ENCODE results near the gene TEX101.
"Not testable (repeated sequence)": the region's sequence is repeated elsewhere in the genome, so short reads cannot be mapped to it uniquely, and the experiment has no call there.

The TEX101 gene

GRCh38 chr19:43414554-43414953, at the start of gene TEX101:
TSS of gene TEX101 (plus strand) at chr19:43414890. CDS start at chr19:43415920, 1,030 bp downstream.
- DNase-seq (ENCODE audit: low spot score) = no peak

- DNase-seq (ENCODE audit: low spot score) = not testable (repeated sequence)
These were observed 49.0 kb upstream of the TEX101 start for GRCh38 chr19:43365677-43366076.

DNA sequence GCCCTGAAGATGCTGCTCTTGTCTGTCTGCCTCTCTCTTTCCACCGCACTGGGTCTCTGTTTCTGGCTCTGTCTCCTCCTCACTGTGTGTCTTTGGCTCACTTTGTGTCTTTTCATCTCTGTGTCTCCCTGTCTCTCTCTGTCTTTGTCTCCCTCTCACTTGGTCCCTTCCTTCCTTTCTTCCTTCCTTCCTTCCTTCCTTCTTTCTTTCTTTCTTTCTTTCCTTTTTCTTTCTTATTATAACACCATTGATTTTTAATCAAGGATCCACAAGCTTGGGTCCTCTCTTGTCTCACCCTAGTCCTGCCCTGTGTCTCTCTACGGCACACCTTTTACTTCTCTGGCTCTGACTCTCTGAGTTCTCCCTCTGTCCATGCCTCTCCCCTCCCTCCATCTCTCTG, 46.9 kb upstream of the TEX101 start:
- DNase-seq (ENCODE audit: low spot score) = no peak

GRCh38 chr19:43368897-43369296, 45.8 kb upstream of the TEX101 start:
- DNase-seq (ENCODE audit: low spot score) = not testable (repeated sequence)

- DNase-seq (ENCODE audit: low spot score) = no peak
These were observed 42.8 kb upstream of the TEX101 start for GRCh38 chr19:43371909-43372308.

GRCh38 chr19:43372462-43372861, 42.2 kb upstream of the TEX101 start:
- DNase-seq (ENCODE audit: low spot score) = no peak

DNA sequence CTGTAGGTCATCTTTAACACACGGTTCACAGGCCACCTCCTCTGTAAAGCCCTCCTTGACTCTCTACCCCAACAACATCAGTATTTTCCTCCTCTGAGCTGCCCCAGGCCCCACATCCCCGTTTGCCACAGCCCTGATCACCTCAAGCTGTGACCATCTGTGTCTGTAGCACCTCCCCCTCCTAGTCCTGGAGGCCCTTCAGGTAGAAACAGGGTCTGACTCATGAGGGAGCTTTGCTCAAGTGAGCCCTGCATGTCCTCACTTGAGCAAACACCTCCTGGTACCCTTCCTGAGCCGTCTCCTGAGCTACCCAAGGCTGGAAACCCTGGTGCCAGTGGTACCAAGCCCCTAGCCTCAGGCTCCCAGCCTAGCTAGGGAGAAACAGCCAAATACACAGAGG, 37.1 kb upstream of the TEX101 start:
- not testable (repeated sequence) for DNase-seq (ENCODE audit: low spot score)

DNA sequence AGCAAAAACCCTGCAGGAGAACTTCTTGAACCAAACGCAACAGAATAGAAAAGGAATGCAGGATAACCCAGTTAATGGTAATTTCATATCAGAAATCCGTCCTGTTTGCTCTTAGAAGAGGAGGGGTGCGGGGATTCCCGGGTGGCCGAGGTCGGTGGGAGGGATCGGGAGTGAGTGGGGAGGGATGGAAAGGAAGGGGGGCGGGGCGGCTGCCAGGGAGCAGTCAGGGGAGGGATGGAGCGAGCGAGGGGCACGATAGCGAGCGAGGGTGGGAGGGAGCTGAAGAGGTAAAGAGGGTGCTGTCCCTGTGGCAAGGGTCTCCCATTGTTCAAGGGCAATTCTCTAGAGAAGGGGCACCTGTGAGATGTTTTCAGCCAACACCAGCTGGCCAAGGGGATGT, 34.7 kb upstream of the TEX101 start:
- DNase-seq (ENCODE audit: low spot score) = no peak

DNA sequence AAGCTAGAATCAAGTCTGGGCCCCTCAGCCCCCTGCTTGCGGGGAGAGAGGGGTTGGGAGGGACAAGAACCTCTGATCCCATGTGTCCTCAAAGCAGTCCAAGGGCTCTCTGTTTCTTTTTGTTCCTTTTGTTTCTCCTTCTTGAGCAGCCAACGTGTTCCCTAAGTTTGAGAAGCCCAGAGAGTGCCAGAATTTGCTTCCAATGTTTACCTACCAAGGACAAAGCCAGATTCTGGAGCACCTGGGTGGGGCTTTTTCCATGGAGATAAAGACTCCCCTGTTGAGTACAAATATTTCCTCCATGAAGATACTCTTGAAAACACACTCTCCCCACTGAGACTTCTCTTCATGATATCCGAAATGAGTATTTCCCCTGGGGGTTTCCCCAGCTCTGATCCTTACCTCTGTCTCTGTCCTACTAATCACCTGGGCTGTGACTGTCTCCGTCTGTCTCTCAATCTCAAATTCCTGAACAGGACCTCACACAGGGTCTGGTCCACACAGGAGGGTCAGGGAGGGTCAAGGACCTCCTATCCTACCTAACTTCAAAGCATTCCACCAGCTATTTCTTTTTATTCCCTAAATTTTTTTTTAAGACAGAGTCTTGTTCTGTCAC, 33.8 kb upstream of the TEX101 start:
- no peak for DNase-seq (ENCODE audit: low spot score)

DNA sequence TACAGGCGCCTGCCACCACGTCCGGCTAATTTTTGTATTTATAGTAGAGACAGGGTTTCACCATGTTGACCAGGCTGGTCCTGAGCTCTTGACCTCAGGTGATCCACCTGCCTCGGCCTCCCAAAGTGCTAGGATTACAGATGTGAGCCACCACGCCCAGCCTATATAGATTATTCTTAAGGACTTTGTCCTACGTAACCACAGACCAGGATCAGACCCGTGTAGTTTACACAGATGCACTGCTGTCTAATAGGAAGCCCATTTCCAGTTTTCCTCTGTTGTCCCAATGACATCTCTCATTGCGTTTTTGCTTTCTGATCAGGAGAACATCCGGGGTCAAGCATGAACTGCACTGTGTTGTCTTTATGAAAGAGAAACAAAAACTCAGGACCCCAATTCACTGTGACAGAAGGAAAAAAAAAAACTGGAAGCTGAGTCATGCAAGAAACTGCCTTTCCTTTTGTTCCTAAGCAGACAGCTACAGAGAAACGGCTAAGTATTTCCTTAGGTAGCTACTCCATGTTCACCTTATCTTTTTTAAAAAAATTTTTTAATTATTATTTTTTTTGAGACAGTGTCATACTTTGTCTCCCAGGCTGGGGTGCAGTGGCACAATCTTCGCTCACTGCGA, 32.0 kb upstream of the TEX101 start:
- not testable (repeated sequence) for DNase-seq (ENCODE audit: low spot score)

DNA sequence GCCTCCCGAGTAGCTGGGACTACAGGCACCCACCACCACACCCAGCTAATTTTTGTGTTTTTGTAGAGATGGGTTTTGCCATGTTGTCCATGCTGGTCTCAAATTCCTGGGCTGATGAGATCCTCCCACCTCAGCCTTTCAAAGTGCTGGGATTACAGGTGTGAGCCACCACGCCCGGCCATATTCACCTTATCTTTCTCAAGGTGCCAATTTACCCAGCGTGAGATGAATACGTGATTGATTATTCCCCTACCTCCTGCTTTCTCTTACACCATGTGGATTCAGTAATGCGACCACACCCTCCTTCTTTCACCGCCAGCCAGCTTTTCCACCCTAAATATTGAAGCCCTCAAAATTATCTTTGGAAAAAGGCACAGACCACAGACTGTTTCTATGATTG, 31.4 kb upstream of the TEX101 start:
- DNase-seq (ENCODE audit: low spot score) = not testable (repeated sequence)

DNA sequence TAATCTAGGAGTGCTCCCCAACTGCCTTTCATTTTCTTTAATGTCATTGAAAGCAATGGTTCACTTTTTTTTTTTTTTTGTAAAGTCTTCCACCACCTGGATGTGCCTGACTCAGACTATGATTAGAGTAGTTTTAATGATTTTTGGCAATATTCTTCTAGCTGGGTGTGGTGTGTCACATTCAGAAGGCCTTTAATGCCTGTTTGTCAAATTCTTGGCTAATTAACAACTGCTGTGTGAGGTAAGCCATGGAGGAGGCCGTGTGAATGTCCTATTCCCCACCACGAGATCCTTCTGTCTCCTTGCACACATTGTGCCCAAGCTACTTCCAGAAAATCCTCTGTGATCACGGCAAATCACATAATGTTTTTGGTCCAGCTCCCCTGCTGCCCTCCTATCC, 30.9 kb upstream of the TEX101 start:
- not testable (repeated sequence) for DNase-seq (ENCODE audit: low spot score)

DNA sequence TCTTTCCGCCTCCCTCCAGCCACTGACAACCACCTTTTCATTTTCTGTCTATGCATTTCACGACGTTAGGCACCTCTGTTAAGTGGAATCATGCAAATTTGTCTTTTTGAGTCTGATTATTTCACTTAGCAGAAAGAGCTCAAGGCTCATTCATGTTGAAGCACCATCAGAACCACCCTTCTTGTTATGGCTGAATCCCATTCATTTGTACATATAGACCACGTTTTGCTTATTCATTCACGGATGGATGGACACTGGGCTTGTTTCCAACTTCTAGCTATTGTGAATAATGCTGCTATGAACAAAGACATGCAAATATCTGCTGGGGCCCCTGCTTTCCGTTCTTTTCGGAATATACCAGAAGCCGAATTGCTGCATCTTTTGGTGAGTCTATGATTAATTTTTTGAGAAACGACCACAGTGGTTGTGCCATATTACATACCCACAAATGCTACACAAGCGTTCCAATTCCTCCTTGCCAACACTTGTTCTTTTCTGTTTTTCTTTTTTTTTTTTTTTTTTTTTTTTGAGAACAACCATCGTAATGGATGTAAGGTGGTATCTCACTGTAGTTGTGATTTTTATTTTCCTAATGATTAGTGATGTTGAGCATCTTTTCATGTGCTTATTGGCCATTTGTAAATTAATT, 23.7 kb upstream of the TEX101 start:
- DNase-seq (ENCODE audit: low spot score) = not testable (repeated sequence)

- DNase-seq (ENCODE audit: low spot score) = not testable (repeated sequence)
These were observed 23.1 kb upstream of the TEX101 start for GRCh38 chr19:43391552-43391935.

DNA sequence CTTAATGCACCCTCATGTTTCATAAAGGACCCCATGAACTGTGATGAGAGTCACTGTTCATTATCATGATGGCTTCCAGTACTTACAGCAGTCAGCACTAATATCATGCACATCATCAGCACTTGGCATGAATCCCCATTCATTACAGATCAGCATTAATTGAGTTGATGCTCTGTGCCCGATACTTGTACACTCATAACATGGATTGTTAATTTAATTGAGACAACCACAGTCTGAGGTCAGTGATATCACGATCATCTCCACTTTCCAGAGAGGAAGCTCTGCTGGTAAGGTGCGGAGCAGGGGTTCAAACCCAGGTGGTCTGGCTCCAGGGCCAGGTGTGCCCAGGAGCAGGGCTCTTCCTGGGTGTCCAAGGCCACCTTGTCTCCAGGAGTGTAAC, 21.2 kb upstream of the TEX101 start:
- not testable (repeated sequence) for DNase-seq (ENCODE audit: low spot score)

- DNase-seq (ENCODE audit: low spot score) = no peak
These were observed 19.1 kb upstream of the TEX101 start for GRCh38 chr19:43395561-43395960.

GRCh38 chr19:43406297-43406696, 8.4 kb upstream of the TEX101 start:
- no peak for DNase-seq (ENCODE audit: low spot score)

- no peak for DNase-seq (ENCODE audit: low spot score)
These were observed 7.2 kb upstream of the TEX101 start for GRCh38 chr19:43407416-43408005.

DNA sequence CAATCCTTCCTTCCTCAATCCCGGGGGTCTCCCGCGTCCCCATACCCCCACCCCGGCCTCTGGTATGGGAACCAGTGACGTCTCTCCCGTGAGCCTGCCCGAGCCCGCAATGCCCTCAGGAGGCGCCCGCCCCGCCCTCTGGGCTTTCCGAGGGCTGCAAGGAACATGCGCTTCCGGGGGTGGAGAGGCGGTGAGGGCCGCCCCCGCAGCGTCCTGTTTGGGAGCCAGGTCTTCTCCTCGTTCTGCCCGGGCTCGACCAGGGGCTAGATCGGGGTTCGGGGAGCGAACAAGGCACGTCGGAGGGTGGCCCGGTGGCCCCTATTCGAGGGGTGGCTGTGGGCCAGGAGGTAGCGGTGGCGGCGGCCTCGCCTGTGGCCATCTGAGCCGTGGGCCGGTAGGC, 6.6 kb upstream of the TEX101 start:
- no peak for DNase-seq (ENCODE audit: low spot score)

GRCh38 chr19:43409415-43409814, 5.3 kb upstream of the TEX101 start:
- no peak for DNase-seq (ENCODE audit: low spot score)

GRCh38 chr19:43412441-43412840, 2.2 kb upstream of the TEX101 start:
- no peak for DNase-seq (ENCODE audit: low spot score)

GRCh38 chr19:43416951-43417623, 2.4 kb downstream of the TEX101 start:
- DNase-seq (ENCODE audit: low spot score) = no peak

- no peak for DNase-seq (ENCODE audit: low spot score)
These were observed 6.3 kb downstream of the TEX101 start for GRCh38 chr19:43420954-43421353.
